Astrocyte of the cerebellum (primary cell): ENCODE results near the gene RAP2B.

Experiments
- DNase-seq: peaks from one replicate; pipeline ENCODE4 v3.0.0-alpha.2; 2011; ENCODE audit warnings: low read depth
- H3K4me3 ChIP-seq: 2 replicates; pipeline ENCODE4 v1.5.1; 2011; ENCODE audit warnings: mild to moderate bottlenecking, low read depth, low read length, moderate library complexity
- in situ Hi-C: cut with HindIII; loops from 2 replicates; pipeline ENCODE4 v1.10.0; 2017; ENCODE audit warnings: low sequenced_read_pairs
- TF ChIP-seq, protein P1 (sequence below): IDR thresholded peaks from 2 replicates; pipeline ENCODE4 v1.5.1; 2012; ENCODE audit warnings: low read length, low read depth, moderate library complexity, mild to moderate bottlenecking; ENCODE audit errors: missing control alignments

Gene RAP2B

DNA sequence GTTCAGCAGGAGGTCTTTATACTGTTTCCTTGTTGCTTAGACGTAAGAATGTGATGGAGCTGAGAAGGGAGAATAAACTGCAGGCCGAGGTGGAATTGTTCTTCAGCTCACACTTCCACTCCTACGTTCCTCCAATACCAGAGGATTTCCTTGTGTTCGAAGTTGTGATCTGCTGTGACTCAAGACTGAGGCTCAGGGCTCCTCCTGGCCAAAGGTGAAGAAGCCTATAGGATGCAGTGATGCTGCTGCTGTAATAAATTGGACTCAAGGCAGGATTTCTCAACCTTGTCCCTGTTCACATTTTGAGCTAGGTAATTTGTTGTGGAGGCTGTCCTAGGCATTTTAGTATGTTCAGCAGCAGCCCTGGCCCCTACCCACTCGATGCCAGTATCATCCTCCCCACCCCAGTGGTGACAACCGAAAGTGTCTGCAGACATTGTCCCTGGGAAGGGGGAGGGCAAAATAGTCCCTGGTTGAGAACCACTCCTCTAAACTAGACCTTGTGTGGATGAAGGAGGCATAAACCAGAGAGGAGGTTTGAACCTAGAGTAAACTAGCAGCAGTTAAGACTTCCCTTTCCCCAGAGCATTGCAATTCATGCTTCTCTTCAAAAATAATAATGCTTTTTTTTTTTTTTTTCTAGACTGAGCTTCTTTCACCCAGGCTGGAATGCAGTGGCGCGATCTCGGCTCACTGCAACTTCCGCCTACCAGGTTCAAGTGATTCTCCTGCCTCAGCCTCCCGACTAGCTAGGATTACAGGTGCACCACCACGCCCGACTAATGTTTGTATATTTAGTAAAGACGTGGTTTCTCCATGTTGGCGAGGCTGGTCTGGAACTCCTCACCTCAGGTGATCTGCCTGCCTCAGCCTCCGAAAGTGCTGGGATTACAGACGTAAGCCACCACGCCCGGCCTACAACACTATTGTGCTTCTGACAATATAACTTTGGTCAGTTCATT, 11.1 kb downstream of the RAP2B start:
- in situ Hi-C loops: no loop called here
- no peak overlapping the region for H3K4me3 ChIP-seq
- DNase-seq: no peak
- TF ChIP-seq, protein P1, sequence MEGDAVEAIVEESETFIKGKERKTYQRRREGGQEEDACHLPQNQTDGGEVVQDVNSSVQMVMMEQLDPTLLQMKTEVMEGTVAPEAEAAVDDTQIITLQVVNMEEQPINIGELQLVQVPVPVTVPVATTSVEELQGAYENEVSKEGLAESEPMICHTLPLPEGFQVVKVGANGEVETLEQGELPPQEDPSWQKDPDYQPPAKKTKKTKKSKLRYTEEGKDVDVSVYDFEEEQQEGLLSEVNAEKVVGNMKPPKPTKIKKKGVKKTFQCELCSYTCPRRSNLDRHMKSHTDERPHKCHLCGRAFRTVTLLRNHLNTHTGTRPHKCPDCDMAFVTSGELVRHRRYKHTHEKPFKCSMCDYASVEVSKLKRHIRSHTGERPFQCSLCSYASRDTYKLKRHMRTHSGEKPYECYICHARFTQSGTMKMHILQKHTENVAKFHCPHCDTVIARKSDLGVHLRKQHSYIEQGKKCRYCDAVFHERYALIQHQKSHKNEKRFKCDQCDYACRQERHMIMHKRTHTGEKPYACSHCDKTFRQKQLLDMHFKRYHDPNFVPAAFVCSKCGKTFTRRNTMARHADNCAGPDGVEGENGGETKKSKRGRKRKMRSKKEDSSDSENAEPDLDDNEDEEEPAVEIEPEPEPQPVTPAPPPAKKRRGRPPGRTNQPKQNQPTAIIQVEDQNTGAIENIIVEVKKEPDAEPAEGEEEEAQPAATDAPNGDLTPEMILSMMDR: no peak

DNA sequence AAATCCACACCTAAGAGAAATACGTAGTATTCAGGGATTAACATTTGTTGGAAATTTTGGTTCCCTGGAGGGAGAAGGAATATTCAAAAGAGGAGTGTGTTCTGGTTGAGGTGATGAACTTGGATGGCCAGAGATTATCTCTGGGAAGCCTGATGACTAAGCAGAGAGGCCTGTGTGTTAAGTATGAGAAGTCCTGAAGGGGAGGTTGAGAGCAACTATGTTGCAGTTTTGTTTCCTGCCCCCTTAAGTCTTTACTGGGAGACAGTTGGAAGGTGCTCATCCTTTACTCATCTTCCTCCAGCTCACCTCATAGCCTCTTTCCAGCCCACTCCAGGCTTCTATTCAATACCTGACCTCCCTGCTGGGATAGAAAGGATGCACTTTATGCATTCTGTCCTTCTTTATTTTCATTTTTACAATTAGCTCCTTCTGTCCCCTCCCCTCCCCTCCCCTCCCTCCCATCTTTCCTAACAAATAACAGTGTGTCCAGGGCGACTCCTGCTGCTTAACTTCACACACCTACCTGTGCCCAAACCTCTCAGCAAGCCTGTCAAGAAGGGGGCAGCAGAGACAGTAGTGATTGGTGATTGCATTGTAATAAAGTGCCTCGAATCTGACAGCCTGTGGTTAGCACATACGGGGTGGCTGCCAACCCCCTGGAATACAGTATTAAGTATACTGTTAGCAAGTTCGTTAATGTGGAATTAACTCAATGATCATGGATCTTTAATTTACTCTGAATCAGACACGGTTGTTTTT, 11.9 kb downstream of the RAP2B start:
- DNase-seq: no peak
- in situ Hi-C loops: no loop called here

DNA sequence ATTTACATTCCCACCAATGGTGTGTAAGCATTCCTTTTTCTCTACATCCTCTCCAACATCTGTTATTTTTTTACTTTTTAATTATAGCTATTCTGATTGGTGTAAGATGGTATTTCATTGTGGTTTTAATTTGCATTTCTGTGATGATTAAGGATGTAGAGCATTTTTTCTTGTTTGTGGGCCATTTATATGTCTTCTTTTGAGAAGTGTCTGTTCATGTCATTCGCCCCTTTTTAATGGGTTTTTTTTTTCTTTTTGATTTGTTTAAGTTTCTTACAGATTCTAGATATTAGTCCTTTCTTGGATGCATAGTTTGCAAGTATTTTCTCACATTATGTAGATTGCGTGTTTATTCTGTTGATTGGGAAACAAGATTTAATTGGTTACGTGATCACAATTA, 14.2 kb downstream of the RAP2B start:
- TF ChIP-seq, protein P1: no peak
- DNase-seq: no peak
- in situ Hi-C loops: no loop called here
- H3K4me3 ChIP-seq: no peak overlapping the region

More for the DNA sequence above, 11.9 kb downstream of the RAP2B start:
- H3K4me3 ChIP-seq: no peak overlapping the region
- TF ChIP-seq, protein P1: no peak

DNA sequence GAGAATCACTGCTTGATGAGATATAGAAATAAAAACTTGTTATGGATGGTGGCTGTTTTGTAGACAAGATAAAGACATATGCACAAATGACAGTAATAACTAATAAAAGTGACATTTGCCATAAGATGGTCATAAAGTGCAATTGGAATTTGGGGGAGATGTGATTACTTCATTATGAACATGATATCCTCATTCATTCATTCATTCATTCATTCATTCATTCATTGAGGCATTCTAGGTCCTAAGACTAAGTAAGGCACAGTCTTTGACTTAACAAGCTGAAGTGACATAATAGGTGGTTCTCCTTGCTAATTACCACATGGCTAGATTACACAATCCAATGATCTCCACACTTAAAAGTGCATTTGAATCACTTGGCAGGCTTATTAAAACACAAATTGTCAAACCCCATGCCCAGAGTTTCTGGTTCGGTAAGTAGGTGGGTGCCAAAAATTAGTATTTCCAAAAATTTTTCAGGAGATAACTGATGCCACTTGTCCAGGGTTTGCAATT, 18.9 kb downstream of the RAP2B start:
- TF ChIP-seq, protein P1: no peak
- DNase-seq: no peak
- in situ Hi-C loops: no loop called here
- no peak overlapping the region for H3K4me3 ChIP-seq

DNA sequence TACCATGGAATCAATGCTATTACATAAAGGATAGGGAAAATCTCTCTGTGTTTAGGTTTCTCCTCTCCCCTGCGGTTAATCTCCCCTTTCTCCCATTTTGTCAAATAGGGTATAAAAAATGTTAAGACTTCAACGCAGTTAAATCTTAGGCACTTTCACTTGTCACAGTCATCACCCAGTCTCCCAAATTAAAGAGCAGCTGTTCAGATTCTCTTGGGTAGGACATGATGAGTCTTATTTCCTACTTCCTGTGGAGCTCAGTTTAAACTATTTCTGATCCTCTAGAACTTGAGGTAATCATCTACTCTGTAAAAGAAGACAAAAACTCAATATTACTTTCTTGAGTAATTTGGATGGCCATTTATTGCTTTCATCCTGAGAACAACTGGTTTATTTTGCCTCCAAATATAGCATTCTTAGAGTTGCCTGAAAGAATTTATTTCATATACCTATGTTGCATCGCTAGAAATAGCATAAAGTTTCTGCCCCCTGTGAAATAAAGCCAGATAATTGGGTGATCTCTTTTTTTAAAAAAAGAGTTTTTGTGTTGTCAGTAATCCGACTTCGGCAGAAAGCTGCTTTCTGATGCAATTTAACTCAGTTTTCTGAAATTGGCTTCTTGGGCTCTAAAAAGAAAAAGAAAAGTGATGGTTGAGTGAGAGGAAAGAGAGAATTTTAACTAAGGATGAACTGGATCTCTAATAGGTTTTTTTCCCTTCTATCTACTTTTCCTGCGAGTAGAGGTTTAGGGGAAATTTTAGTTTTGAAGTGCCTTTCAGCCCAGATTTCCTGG, 20.7 kb downstream of the RAP2B start:
- in situ Hi-C loops: no loop called here
- no peak for DNase-seq
- H3K4me3 ChIP-seq: no peak overlapping the region
- TF ChIP-seq, protein P1: no peak

DNA sequence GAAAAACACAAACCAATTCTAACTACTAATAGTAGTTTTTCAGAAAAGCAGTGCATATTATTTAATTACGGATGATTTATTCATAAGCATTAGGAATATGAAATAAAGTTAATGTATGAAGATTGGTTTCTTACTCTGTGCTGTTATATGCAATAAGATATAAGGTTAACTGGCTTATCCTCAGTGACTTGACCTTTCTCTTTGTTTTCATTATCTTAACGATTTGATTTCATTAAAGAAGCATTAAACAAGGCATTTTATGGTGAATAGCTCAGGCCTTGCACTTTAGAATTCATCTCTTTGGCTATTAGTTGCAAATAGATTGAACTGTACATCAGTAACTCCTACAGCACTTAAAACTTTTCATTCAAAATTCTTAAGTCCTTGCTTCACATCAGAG, 28.9 kb downstream of the RAP2B start:
- in situ Hi-C loops: no loop called here
- no peak for DNase-seq
- TF ChIP-seq, protein P1: no peak

More for the DNA sequence above, 28.9 kb downstream of the RAP2B start:
- H3K4me3 ChIP-seq: no peak overlapping the region
